ENCODE measurements around the gene DHRS2. TPM values are rescaled to one million over a fixed set of nuclear protein-coding genes. Genes with fewer than 3 reads are reported as not detected.
A peak's percentile ranks its signal among the peaks of the same experiment; 100 is the strongest.

DHRS2 gene
- total RNA-seq, 2 donors from 2014 or later: 1.3 to 3.3 TPM

DNA sequence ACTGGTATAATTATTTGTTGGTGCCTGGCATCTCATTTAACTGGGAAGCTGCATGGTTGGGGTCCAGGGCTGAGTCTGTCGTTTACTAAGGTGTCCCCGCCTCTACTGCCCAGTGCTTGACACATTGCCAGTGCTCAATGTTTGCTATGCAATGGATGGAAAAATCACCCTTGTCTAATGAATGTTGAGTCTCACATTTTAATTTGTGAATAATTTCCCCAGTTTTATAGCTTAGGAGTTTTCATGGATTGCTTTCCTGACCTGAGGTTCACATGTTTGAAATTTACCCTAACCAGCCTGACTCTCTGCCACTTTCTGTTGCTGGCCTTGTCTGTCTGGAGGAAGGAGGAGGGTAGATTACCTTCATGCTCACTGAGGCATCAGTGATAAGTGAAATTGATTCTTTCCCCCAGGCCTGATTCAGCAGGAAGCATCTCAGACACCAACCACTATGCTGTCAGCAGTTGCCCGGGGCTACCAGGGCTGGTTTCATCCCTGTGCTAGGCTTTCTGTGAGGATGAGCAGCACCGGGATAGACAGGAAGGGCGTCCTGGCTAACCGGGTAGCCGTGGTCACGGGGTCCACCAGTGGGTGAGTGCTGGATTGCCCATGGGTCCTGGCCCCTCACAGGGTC, 2.4 kb downstream of the DHRS2 start:
- no peak overlapping the region for H3K4me3 ChIP-seq
- H3K27me3 ChIP-seq: no peaks in the 10 kb centered on the region
- WGBS, 2 donors: 54 to 70% methylated on average over 4 to 6 of the region's 8 CpGs
- H3K36me3 ChIP-seq (replicated peaks in 1 of 2; ENCODE audit: insufficient read depth in 1 of 2, low read depth in 2 of 2): no peaks in the 10 kb centered on the region
- peak in 2 of 4 donors; percentile 22 to 30 for DNase-seq
- TF ChIP-seq, protein P1, sequence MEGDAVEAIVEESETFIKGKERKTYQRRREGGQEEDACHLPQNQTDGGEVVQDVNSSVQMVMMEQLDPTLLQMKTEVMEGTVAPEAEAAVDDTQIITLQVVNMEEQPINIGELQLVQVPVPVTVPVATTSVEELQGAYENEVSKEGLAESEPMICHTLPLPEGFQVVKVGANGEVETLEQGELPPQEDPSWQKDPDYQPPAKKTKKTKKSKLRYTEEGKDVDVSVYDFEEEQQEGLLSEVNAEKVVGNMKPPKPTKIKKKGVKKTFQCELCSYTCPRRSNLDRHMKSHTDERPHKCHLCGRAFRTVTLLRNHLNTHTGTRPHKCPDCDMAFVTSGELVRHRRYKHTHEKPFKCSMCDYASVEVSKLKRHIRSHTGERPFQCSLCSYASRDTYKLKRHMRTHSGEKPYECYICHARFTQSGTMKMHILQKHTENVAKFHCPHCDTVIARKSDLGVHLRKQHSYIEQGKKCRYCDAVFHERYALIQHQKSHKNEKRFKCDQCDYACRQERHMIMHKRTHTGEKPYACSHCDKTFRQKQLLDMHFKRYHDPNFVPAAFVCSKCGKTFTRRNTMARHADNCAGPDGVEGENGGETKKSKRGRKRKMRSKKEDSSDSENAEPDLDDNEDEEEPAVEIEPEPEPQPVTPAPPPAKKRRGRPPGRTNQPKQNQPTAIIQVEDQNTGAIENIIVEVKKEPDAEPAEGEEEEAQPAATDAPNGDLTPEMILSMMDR (IDR thresholded peaks at IDR 0.05): no peak
- no peak for TF ChIP-seq POLR2A (IDR thresholded peaks at IDR 0.05)
- peaks cover 5% of the 10 kb centered on the region for H3K4me1 ChIP-seq
- no peaks in the 10 kb centered on the region for H3K9me3 ChIP-seq
- H3K27ac ChIP-seq: no peak overlapping the region
- ATAC-seq: no peak
- intact Hi-C loops (cut with DNase I): no loop called here

DNA sequence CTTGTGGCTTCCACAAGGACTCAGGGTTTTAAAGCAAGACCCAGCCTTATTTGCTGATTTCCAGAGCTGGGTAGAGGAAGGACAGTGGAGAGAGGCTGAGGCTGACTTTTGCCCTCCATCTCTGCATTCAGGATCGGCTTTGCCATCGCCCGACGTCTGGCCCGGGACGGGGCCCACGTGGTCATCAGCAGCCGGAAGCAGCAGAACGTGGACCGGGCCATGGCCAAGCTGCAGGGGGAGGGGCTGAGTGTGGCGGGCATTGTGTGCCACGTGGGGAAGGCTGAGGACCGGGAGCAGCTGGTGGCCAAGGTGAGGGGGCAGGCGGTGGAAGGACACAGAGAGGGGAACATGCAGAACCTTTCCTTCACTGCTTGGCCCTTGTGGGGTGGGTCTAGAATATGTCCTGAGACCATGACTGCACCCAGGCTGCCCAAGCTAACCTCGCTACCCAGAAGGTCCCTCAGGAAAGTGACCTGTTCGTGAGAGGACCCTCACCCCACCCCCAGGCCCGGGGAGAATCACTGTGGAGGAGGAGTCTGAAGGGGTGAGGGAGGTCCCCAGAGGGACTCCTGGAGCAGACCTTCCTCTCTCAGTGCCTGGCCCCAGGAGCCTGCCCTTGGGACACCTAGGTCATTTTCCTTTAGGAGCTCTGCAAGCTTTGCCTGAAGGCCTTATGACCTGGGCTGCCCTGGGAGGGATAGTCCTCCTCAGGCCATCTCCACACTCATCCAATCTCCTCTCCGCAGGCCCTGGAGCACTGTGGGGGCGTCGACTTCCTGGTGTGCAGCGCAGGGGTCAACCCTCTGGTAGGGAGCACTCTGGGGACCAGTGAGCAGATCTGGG, 3.1 kb downstream of the DHRS2 start:
- no peaks in the 10 kb centered on the region for H3K9me3 ChIP-seq
- H3K4me3 ChIP-seq: no peak overlapping the region
- no peak for TF ChIP-seq POLR2A (IDR thresholded peaks at IDR 0.05)
- TF ChIP-seq, protein P1 (IDR thresholded peaks at IDR 0.05): no peak
- H3K27me3 ChIP-seq: no peaks in the 10 kb centered on the region
- DNase-seq (no peak), ATAC-seq (no peak)
- H3K27ac ChIP-seq: no peak overlapping the region
- H3K4me1 ChIP-seq: peaks cover 5% of the 10 kb centered on the region
- WGBS, 2 donors: 80 to 91% methylated on average over 19 to 20 of the region's 21 CpGs
- intact Hi-C loops (cut with DNase I): no loop called here
- H3K36me3 ChIP-seq (replicated peaks in 1 of 2; ENCODE audit: insufficient read depth in 1 of 2, low read depth in 2 of 2): no peaks in the 10 kb centered on the region

DNA sequence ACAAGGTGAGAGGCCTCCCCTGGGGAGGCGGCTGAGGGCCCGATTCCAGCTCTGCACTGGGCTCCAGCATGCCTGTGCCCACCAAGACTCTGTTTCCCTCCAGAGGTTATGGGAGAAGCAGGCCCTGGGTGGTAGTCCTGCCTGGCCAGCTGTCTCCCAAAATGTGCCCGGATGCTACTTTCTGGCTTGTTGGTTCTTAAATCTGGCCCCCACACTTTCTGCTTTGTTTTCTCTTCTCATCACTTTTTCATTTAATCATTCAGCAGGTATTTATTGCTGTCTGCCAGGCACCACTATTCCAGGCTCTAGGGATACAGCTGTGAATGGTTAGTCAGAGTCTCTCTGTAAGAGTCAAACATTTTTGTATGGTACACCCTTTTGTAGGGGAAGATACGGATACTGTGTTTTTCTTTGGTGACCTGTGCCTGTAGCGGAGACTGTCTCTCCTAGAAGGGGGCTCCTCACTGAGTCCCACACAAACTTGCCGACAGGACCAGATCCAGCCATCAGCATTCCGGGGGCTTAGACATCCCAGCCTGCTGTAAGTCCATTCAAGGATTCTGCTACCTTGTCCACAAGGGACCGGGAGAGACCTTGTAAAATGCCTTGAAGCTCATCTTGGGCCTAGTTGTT, 3.8 kb downstream of the DHRS2 start:
- H3K27me3 ChIP-seq: no peaks in the 10 kb centered on the region
- WGBS, 2 donors: 91 to 96% methylated on average over 6 to 7 of the region's 8 CpGs
- DNase-seq (no peak), ATAC-seq (no peak)
- H3K4me1 ChIP-seq: peaks cover 5% of the 10 kb centered on the region
- intact Hi-C loops (cut with DNase I): loop anchor here (10.0 kb wide), 1 partner anchor 235 kb away; no protein-coding TSS in a partner anchor
- TF ChIP-seq POLR2A (IDR thresholded peaks at IDR 0.05): no peak
- TF ChIP-seq, protein P1 (IDR thresholded peaks at IDR 0.05): no peak
- H3K9me3 ChIP-seq: no peaks in the 10 kb centered on the region
- no peaks in the 10 kb centered on the region for H3K36me3 ChIP-seq (replicated peaks in 1 of 2; ENCODE audit: insufficient read depth in 1 of 2, low read depth in 2 of 2)
- no peak overlapping the region for H3K4me3 ChIP-seq
- no peak overlapping the region for H3K27ac ChIP-seq

DNA sequence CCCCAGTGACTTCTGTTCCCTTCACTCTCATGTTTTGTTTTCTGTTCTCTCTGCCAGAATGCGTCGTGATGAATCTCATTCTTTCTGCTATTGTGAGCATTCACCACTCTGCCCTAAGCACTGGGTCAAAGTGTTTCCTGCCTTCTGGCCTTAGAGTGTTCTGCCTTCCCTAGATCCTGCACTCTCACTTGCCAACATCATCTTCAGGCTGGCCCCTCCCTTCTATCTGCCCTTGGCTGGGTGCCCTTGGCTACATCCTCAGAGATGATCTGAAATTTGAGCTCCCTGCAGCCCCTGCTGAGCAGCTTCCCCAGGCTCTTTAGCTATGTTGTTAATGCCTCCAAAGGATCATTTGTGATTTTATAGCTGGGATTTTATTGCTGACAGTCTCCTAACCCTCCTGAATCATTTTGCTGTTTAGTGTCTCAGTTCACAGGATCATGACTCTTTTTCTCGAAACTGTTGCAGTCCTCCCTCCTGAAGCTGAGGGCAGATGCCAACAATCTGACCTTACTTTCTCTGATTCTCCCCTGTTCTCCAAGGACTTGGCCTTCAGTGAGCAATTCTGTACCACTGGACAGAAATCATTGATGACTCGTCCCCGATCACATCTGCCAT, 4.5 kb downstream of the DHRS2 start:
- no peaks in the 10 kb centered on the region for H3K36me3 ChIP-seq (replicated peaks in 1 of 2; ENCODE audit: insufficient read depth in 1 of 2, low read depth in 2 of 2)
- H3K9me3 ChIP-seq: no peaks in the 10 kb centered on the region
- intact Hi-C loops (cut with DNase I): loop anchor here (10.0 kb wide), 1 partner anchor 234 kb away; no protein-coding TSS in a partner anchor
- no peak overlapping the region for H3K27ac ChIP-seq
- ATAC-seq: peak; percentile 45
- TF ChIP-seq, protein P1 (IDR thresholded peaks at IDR 0.05): no peak
- no peak for TF ChIP-seq POLR2A (IDR thresholded peaks at IDR 0.05)
- no peak overlapping the region for H3K4me3 ChIP-seq
- peaks cover 5% of the 10 kb centered on the region for H3K4me1 ChIP-seq
- 67 to 84% methylated on average over 5 of the region's 5 CpGs for WGBS, 2 donors
- DNase-seq: peak in 2 of 4 donors; percentile 27 to 37
- H3K27me3 ChIP-seq: no peaks in the 10 kb centered on the region
